HG02970 (cell line): ENCODE data around the gene CNTFR.

Experiments
- ATAC-seq: cut with Tn5 transposase; IDR thresholded peaks from one replicate; pipeline ENCODE4 v1.9.1; 2021; ENCODE audit warnings: mild to moderate bottlenecking, moderate library complexity, moderate number of reproducible peaks; ENCODE audit not compliant: unreplicated experiment, low FRiP score

CNTFR gene

GRCh38 chr9:34574571-34574970 lies 15.0 kb downstream of the CNTFR start:
- no peak for ATAC-seq

GRCh38 chr9:34573599-34574325 lies 15.8 kb downstream of the CNTFR start:
- no peak for ATAC-seq

GRCh38 chr9:34572628-34573027 lies 16.9 kb downstream of the CNTFR start:
- no peak for ATAC-seq

GRCh38 chr9:34572092-34572491 lies 17.4 kb downstream of the CNTFR start:
- no peak for ATAC-seq

GRCh38 chr9:34571481-34571810 lies 18.1 kb downstream of the CNTFR start:
- ATAC-seq: no peak

- ATAC-seq: no peak
Measured at GRCh38 chr9:34570809-34571480, 18.6 kb downstream of the CNTFR start.

GRCh38 chr9:34570376-34570775 lies 19.1 kb downstream of the CNTFR start:
- no peak for ATAC-seq

- ATAC-seq: no peak
Measured at GRCh38 chr9:34568774-34569173, 20.8 kb downstream of the CNTFR start.

GRCh38 chr9:34568133-34568532 lies 21.4 kb downstream of the CNTFR start:
- no peak for ATAC-seq

GRCh38 chr9:34566972-34567371 lies 22.6 kb downstream of the CNTFR start:
- ATAC-seq: no peak

- no peak for ATAC-seq
Measured at GRCh38 chr9:34566322-34566721, 23.2 kb downstream of the CNTFR start.

GRCh38 chr9:34565856-34566255 lies 23.7 kb downstream of the CNTFR start:
- ATAC-seq: no peak

GRCh38 chr9:34564617-34565016 lies 24.9 kb downstream of the CNTFR start:
- ATAC-seq: no peak

- no peak for ATAC-seq
Measured at GRCh38 chr9:34563262-34563661, 26.3 kb downstream of the CNTFR start.

GRCh38 chr9:34562135-34562745 lies 27.3 kb downstream of the CNTFR start:
- no peak for ATAC-seq

- ATAC-seq: no peak
Measured at GRCh38 chr9:34560599-34561214, 28.8 kb downstream of the CNTFR start.

- no peak for ATAC-seq
Measured at GRCh38 chr9:34559624-34560455, 29.7 kb downstream of the CNTFR start.

- ATAC-seq: no peak
Measured at GRCh38 chr9:34558919-34559623, 30.5 kb downstream of the CNTFR start.

- ATAC-seq: no peak
Measured at GRCh38 chr9:34558364-34558763, 31.2 kb downstream of the CNTFR start.
